Suppressor macrophage treated with lipopolysaccharide for 1 hour (primary cell): Measurements from ENCODE around the gene ETHE1.
A peak's percentile ranks its signal among the peaks of the same experiment; 100 is the strongest.

Source experiments
- DNase-seq, 3 donors: peaks; one replicate each; pipeline ENCODE4 v3.0.0-alpha.2; 2020 to 2022

The ETHE1 gene

GRCh38 chr19:43463381-43464133, 63.4 kb downstream of the ETHE1 start:
- DNase-seq = peak; percentile 95 to 98 (median 98)

DNA sequence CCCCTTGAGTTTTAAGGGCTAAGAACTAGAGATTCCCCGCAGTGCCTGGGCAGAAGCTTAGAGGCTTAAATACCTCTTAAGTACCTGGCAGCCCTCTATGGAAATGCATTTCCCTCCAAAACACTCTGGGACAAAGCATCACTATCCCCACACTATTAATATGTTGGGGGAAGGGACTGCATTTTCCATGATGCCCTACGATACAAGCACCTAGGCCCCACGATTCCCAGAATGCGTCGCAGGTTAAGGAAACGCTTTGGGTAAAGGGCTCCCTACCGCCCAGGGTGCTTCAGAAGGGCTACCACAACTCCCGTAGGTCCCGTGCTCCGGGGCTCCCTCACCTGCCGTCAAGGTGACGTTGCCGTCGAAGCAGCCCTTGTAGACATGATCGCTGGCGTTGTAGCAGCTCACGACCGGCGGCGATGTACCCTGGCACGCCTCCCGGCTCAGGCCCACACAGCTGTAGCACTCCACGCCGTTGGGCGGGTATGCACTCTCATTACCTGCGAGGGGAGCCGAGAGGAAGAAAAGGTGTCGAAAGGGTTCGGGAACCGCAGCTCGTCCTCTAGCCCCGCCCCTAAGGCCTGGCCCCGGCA, 64.1 kb downstream of the ETHE1 start:
- DNase-seq = no peak

- DNase-seq = no peak
Measured at GRCh38 chr19:43462383-43462782, 64.6 kb downstream of the ETHE1 start.

GRCh38 chr19:43461303-43461702, 65.7 kb downstream of the ETHE1 start:
- DNase-seq = no peak

DNA sequence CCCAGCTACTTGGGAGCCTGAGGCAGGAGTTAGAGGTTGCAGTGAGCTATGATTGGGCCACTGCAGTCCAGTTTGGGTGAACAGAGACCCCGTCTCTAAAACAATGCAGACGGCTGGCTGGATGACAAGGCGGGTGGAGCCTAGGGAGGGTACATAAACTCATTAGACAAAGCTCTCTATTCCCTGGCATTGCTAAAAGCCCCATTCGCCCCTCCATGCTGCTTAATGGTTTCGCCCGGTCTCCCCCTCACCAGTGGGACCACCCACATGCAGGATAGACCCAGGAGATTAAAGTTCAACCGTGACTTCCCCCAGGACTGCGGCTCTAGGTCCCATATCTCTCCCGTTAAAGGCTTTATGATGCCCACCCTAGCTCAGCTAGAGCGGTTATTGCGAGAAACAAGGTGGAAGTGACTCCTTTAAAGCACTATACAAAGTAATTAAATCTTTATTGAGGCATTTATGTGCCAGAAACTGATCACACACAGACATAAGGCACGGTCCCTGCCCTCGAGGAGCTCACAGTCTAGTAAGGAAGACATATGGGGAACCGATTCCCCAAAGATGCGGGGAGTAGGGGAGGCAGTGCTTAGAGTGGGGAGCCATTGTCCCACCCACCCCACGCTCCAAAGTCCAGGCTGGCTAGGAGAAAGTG, 66.5 kb downstream of the ETHE1 start:
- no peak for DNase-seq

- DNase-seq = no peak
Measured at GRCh38 chr19:43457809-43458208, 69.2 kb downstream of the ETHE1 start.
